SK-N-MC (cell line): ENCODE measurements around the gene PPP1R15A.

Experiments used
- DNase-seq: peaks from one replicate; pipeline ENCODE4 v3.0.0-alpha.2; 2011; ENCODE audit warnings: low read depth, low spot score
- H3K27ac ChIP-seq: fragments of 200-600 bp; sonication (generic); 2 replicates; pipeline ENCODE4 v1.5.1; 2016; ENCODE audit warnings: mixed run types
- H3K36me3 ChIP-seq: fragments of 200-600 bp; sonication (generic); 2 replicates; pipeline ENCODE4 v1.6.1; 2017; ENCODE audit warnings: antibody characterized with exemption, low read length, mixed read lengths; ENCODE audit not compliant: insufficient read depth
- H3K4me3 ChIP-seq: fragments of 200-600 bp; sonication (generic); 2 replicates; pipeline ENCODE4 v1.5.1; 2016
- H3K9ac ChIP-seq: fragments of 200-600 bp; sonication (generic); 2 replicates; pipeline ENCODE4 v1.8.0; 2017; ENCODE audit warnings: mixed run types, mixed read lengths; ENCODE audit not compliant: insufficient read length
- H3K9me3 ChIP-seq: fragments of 200-600 bp; sonication (generic); 2 replicates; pipeline ENCODE4 v1.6.1; 2017; ENCODE audit warnings: low read depth, mild to moderate bottlenecking, antibody characterized with exemption, low read length, moderate library complexity, mixed read lengths
- EZH2 ChIP-seq: fragments of 200-600 bp; sonication (generic); IDR thresholded peaks from one replicate; pipeline ENCODE4 v1.6.1; 2017; ENCODE audit warnings: antibody characterized with exemption
- FOXP2 ChIP-seq: optimal IDR thresholded peaks from 2 replicates; pipeline ENCODE3; 2011; ENCODE audit warnings: mild to moderate bottlenecking, moderate library complexity; ENCODE audit not compliant: insufficient read depth; ENCODE audit errors: extremely low read length, control extremely low read depth
- POLR2AphosphoS5 ChIP-seq: IDR thresholded peaks from 2 replicates; pipeline ENCODE4 v1.6.1; 2012; ENCODE audit warnings: mild to moderate bottlenecking, low read depth, low read length, borderline replicate concordance

PPP1R15A gene

DNA sequence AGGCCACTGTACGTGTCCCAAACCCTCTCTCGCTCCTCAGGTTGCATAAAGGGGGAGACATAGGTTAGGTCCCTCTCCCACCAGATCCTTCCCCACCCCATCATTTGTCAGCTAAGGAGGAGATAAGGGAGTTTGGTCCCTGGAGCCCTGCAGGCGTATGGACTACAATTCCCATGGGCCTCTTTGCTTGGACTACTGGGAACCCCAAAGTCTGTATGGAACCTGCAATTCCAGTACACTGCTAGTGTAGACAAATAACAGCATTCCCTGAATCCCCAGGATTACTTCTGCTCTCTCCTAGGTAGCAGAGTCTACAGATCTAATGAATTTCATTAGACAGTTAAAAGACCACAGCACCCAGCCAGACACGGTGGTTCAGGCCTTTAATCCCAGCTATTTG is 19.9 kb upstream of the PPP1R15A start:
- no peak overlapping the region for H3K27ac ChIP-seq
- H3K4me3 ChIP-seq, result no peak overlapping the region

DNA sequence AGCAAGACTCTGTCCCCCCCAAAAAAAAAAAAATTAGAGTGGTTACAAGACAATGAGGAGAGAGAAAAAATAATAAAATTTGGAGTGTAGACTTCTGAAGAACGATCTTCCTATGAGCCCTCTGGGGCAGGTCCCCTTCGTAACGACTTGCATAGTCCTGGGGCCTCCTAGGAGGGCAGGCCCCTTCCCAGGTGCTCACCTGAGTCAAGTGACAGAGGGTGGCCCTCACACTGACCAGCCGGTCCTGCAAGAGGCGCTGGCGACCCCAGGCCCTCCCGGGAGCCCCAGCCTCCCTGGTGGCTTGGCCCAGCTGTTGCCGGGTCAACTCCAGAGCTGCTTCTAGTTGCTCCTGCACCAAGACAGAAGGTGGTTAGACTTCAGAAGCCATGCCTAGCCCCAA is 18.7 kb upstream of the PPP1R15A start:
- H3K9ac ChIP-seq, result no peak overlapping the region
- DNase-seq, result no peak
- no peak overlapping the region for H3K4me3 ChIP-seq
- H3K9me3 ChIP-seq, result no peaks in the 10 kb centered on the region
- H3K27ac ChIP-seq, result no peak overlapping the region
- TF ChIP-seq FOXP2, result no peak
- TF ChIP-seq POLR2AphosphoS5, result no peak
- no peak for TF ChIP-seq EZH2
- H3K36me3 ChIP-seq, result no peaks in the 10 kb centered on the region

More for the DNA sequence above, 19.9 kb upstream of the PPP1R15A start:
- TF ChIP-seq EZH2 (no peak), POLR2AphosphoS5 (no peak), FOXP2 (no peak)
- Histone ChIP-seq H3K9ac (no peak overlapping the region), H3K9me3 (no peaks in the 10 kb centered on the region), H3K36me3 (no peaks in the 10 kb centered on the region)
- DNase-seq, result no peak

DNA sequence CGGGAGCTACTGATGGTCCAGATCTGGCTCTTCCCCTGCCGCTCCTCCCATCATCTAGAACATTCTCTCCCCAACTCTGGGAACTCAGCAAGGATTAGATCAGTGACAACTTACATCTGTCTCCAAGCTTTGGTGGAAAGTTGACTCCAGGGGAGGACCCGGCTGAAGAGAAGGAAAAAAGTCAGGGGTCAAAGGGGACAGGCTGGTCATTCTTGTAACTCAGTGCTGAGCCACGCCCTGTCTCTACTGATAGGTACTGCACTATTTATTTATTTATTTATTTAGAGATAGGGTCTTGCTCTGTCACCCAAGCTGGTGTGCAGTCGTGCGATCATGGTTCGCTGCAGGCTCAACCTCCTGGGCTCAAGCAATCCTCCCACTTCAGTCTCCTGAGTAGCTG is 18.1 kb upstream of the PPP1R15A start:
- no peak for TF ChIP-seq FOXP2
- no peak for TF ChIP-seq POLR2AphosphoS5
- no peak for TF ChIP-seq EZH2
- Histone ChIP-seq H3K9ac (no peak overlapping the region), H3K36me3 (no peaks in the 10 kb centered on the region), H3K27ac (no peak overlapping the region), H3K4me3 (no peak overlapping the region), H3K9me3 (no peaks in the 10 kb centered on the region)
- no peak for DNase-seq

DNA sequence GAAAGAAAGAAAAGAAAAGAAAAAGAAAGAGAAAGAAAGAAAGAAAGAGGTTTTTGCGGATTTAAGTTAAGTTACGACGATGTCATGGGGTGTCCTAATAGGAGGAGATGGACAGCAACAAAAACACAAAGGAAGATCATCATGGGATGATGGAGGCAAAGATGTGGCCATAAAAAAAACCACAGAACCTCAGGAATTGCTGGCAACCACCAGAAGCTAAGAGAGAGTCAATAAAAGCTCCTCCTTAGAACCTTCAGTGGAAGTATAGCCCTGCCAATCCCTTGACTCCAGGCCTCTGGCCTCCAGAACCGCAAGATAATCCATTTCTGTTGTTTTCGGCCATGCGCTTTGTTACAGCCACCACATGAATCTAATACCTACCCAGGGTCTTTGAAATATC is 15.3 kb upstream of the PPP1R15A start:
- Histone ChIP-seq H3K36me3 (no peaks in the 10 kb centered on the region), H3K27ac (no peak overlapping the region), H3K9ac (no peak overlapping the region), H3K4me3 (no peak overlapping the region), H3K9me3 (no peaks in the 10 kb centered on the region)
- no peak for DNase-seq
- TF ChIP-seq POLR2AphosphoS5 (no peak), EZH2 (no peak), FOXP2 (no peak)

DNA sequence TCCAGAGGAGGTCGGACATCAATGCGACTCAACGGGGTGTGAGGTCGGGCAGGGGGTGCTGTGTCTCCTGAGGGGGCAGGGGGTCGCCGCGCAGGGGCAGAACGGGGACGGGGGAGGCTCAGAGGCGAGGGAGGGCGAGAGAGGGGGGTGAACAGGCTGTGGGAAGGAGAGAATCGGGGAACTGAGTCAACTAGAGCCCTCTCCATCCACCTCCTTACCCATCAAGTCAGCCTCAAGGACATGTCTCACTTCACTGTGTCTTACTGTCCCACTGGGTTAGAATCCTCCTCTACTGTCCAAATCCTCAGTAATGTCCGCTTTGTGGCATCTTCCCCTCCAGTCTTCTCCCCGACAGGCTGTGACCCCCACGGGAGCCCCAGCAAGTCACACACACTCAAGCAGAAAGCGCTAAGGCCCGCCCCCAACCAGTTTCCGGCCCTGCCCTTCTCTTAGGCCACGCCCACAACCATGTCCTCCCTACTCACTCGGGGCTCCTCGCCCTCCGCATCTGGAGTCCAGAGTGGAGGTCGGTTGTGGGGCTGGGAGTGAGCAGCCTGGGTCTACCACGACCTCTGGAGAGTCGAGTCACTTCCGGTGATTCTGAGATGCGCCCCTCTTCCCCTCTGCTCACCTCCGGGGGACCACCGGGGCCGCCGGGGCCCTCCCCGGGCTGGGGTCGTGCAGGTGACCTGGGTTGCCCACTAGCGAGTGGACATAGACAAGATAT is 13.1 kb upstream of the PPP1R15A start:
- Histone ChIP-seq H3K9ac (no peak overlapping the region), H3K27ac (no peak overlapping the region), H3K36me3 (no peaks in the 10 kb centered on the region), H3K9me3 (no peaks in the 10 kb centered on the region), H3K4me3 (no peak overlapping the region)
- TF ChIP-seq FOXP2, result no peak
- TF ChIP-seq EZH2, result no peak
- no peak for TF ChIP-seq POLR2AphosphoS5
- no peak for DNase-seq

DNA sequence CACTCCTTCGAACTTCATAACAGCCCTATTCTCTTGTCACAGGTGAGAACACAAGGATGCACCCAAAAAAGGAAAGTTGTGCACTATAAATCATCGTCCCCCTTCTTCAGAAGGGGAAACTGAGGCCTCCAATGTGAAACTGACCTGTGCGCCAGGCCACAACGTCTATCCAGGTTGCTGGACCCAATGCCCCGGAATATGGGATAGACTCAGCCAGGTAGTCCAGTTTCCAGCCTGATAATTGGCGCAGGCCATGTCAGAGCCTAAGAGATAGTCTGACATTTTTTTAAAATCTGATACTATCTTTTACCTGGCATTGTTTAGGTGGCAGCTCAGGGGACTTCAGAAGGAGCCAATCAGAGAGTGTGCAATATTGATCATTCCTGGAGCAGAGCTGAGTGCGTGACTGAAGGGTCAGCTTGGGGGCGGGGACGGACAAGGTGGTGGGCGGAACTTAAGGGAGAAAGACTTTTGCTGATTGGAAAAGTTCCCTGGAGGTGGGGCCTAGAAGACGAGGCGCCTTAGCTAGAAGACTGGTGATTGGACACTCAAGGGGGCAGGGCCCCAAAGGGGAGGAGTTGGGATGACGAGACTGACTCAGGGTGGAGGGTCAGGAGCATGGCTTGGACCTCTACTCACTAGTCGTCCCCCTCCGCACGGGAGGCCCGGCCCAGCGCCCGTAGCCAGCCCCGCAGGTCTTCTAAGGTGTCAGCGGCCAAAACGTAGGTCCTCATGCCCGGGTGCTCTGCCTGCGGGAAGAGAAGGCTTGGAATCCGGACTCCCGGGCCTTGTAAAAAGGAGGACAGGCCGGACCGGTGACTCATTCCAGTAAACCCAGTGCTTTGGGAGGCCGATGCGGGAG is 12.3 kb upstream of the PPP1R15A start:
- Histone ChIP-seq H3K36me3 (no peaks in the 10 kb centered on the region), H3K4me3 (no peak overlapping the region), H3K9me3 (no peaks in the 10 kb centered on the region), H3K9ac (no peak overlapping the region), H3K27ac (no peak overlapping the region)
- no peak for DNase-seq
- TF ChIP-seq FOXP2 (no peak), EZH2 (no peak), POLR2AphosphoS5 (no peak)

DNA sequence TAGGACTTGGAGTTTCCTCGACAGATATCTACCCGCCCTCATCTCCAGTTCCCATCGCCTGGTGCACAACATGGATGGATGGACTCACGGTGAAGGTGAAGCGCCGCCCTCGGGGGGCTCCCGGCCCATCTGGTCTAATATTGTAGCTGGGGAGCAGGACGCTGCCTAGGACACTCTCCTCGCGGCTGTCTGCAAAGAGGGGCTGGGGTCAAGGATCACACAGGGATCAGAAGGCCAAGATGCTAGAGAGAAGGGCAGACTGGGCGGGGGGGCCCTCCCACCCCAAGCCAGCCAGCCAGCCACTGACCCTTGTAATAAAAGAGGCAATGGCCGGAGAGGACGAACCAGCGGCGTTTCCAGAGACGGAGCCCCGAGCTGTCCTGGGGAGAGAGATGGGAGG is 10.9 kb upstream of the PPP1R15A start:
- no peaks in the 10 kb centered on the region for H3K9me3 ChIP-seq
- H3K4me3 ChIP-seq, result no peak overlapping the region

DNA sequence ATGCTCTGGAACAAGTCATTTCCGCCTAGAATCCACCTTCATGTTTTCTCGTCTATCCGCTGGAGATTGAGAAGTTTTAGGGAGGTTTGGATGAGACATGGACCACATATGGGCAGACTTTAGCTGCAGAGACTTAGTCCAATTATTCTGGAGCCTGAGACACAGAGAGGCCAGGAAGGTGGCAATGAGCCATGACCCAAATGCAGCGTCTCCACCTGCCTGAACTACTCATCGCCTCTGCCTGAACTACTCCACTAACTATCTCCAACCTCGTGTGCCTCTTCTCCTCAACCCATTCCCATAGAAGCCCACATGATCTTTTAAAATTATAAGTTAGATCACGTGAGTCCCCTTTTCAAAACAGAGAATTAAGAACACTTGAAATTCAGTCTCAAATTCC is 9.4 kb upstream of the PPP1R15A start:
- TF ChIP-seq EZH2 (no peak), FOXP2 (no peak), POLR2AphosphoS5 (no peak)
- no peaks in the 10 kb centered on the region for H3K9me3 ChIP-seq
- H3K9ac ChIP-seq, result no peak overlapping the region
- no peaks in the 10 kb centered on the region for H3K36me3 ChIP-seq
- no peak for DNase-seq
- no peak overlapping the region for H3K4me3 ChIP-seq
- no peak overlapping the region for H3K27ac ChIP-seq

More for the DNA sequence above, 10.9 kb upstream of the PPP1R15A start:
- Histone ChIP-seq H3K36me3 (no peaks in the 10 kb centered on the region), H3K9ac (no peak overlapping the region), H3K27ac (no peak overlapping the region)
- DNase-seq, result no peak
- no peak for TF ChIP-seq EZH2
- no peak for TF ChIP-seq FOXP2
- no peak for TF ChIP-seq POLR2AphosphoS5

DNA sequence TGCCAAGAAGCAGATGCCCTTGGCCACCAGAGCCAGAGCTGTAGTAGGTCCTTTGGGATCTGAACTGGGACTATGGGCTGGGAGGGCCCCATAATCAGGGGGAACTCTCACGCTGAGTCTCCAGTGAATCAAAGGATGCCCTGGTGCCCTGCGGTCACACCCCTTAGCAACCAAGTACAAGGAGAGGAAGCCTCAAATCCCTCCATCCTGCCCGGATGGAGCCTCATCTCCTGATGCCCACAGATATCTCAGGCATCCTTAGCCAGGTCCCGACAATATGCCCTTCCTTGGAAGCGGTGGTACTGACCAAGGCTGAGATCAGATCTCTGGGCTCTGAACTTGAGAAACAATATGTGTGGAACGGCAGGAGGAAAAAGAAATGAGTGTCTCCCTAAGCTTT is 5.5 kb upstream of the PPP1R15A start:
- Histone ChIP-seq H3K4me3 (no peak overlapping the region), H3K36me3 (no peaks in the 10 kb centered on the region), H3K9me3 (no peaks in the 10 kb centered on the region), H3K27ac (no peak overlapping the region), H3K9ac (no peak overlapping the region)
- no peak for DNase-seq
- no peak for TF ChIP-seq FOXP2
- no peak for TF ChIP-seq POLR2AphosphoS5
- TF ChIP-seq EZH2, result no peak
